Anterior cingulate cortex (tissue), 58 donors: ENCODE measurements around the gene SS18L1.
A peak's percentile ranks its signal among the peaks of the same experiment; 100 is the strongest.

Experiments used
- DNase-seq, 58 donors: peaks; one replicate each; lab custom pipeline; 2025; lab: John Stamatoyannopoulos, UW

Gene SS18L1

DNA sequence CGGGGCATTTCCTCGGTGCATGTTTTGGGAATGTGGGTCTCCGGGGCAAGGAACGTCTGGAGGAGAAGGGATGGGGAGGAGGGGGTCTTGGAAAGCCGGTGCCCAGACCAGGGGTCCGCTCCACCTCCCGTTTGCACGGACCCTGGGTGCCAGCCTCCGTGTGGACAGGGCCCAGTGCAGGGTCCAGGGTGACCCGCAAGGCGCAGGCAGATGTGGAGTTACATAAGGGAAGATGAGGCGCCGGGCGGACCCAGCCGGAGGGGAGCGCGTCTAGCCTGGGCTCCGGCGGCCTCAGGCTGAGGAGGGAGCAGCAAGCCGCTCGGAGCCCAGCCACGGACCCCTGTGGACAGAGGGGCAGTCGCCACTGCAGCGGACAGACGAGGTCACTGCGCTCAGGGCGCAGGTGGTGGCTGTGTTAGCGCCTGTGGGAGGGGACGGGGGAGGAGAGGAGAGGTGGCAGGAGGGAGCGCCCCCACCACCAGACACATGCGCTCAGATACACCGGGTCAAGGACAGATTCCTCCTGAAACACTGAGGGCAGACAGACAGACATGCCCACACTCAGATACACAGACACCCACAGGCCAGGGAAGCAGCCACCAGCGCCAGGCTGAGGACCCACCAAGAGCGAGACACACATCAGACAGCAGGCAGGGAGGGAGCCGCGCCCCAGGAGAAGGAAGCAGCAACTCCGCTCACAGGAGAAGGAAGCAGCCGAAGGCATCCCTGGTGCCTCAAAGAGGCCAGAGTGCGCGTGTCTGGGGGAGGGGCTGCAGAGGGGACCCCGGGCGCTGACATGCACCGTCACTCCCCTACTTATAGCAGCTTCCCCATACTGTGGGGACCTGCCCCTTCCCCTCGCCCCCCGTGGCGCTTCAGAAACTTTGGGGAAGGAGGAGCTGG is 77.3 kb downstream of the SS18L1 start:
- peak in 3 of 58 donors; percentile 8 to 44 (median 40) for DNase-seq

DNA sequence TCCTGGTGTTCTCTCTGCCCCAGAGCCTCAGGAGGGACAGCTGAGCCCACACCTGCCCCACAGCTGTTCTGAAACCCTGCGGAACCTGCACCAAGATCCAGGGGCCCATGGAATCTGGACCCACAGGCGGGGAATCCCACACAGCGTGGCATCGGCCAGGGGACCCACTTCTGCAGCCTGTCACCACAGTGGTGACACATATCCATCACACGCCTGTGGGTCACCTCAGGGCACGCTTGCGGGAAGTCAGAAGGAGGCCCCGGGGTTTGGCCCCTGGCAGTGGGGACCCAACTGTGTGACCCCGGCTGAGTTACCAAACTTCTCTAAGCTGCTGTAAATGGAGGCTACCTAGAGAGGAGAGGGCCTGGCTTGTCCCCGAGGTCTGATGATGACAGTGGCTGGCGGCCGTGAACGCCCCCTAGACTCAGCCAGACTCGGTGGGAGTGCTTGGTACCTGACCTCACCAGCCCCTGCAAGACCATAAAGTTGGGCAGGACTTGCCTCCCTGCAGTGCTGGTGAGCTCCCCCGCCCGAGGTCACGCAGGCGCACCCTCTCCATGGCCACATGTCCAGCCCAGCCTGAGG is 78.8 kb downstream of the SS18L1 start:
- no peak for DNase-seq

DNA sequence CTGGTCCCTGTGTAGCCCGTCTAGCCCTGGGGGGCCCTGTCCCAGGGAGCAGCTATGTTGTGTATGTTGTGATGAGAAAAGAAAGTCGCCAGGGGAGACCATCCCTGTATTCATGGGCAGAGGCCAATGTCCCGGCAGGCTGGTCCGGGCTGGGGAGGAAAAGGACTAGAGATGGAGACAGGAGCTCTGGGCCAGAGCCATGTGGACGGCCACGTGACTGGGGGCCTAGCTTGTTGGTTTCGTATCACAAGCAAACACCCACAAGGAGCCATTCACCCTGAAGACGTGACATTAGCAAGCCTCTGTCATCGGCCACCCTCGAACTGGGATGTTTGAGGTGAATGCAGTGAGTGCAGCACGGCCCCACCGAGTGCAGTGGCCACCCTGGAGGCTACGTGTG is 79.4 kb downstream of the SS18L1 start:
- no peak for DNase-seq

DNA sequence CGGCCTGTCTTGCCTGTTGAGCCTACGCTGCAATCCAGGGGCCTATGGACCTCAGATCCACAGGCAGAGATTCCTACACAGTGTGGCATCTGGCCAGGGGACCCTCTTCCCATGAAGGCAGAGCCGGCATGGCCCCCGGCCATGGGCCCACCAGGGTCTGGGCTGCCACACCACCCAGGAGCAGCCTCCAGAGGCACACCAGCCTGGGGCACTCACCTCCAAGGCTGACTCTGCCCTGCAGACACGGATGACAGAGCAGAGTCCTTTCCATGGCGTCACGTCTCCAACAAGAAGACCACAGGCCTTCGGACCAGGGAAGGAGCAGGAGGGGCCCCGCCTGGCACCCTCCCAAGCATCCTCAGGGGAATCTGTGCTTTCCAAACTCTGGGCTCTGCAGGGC is 80.0 kb downstream of the SS18L1 start:
- no peak for DNase-seq

DNA sequence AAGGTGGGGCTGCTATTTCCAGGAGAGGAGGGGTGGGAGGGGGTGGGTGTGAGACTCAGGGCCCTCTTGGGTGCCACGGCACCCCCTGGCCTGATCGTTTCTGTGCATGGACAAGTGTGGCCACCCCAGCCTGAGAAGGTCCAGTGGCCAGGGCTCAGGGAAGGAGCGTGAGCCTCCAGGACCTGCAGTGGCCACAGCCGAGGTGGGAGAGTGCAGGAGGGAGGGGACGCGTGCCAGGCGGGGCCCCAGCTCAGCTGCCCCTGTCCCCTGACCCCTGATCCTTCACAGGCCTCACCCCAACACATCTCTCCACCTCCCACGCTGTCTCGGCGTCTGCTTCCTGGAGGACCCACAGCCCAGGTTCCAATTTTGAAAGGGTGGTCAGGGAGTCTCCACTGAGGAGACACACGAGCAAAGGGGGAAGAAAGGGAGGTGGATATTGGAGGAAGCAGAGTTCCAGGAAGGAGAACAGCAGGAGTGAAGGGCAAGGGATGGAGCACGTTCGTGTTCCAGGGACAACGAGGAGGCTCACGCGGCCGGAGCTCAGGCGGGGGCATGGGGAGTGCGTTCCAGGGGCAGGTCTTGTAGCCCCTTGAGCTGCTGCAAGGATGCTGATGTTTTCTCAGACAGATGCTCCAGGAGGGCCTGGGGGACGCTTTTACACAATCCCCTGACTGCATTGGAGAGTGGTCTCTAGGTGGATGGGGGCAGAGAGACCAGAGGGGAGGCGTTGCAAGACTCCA is 80.7 kb downstream of the SS18L1 start:
- no peak for DNase-seq

DNA sequence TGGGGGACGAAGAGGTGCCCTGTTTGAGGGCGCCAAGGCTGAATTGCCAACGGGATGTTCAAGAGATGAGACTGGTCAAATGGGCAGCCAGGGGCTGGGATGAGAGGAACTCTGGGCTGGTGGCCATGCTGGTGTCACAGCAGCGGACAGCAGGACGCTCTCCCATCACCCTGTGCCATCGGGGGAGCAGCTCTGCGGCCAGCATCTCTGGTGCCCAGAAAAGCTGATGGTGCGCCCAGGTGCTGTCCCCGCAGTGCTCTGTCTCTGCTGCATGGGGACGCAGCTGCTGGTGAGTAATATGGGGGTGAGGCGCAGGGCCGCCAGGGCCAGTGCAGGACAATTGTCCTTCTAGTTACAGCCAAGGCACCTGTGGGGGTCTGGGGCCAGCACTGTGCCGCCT is 81.5 kb downstream of the SS18L1 start:
- DNase-seq = no peak

DNA sequence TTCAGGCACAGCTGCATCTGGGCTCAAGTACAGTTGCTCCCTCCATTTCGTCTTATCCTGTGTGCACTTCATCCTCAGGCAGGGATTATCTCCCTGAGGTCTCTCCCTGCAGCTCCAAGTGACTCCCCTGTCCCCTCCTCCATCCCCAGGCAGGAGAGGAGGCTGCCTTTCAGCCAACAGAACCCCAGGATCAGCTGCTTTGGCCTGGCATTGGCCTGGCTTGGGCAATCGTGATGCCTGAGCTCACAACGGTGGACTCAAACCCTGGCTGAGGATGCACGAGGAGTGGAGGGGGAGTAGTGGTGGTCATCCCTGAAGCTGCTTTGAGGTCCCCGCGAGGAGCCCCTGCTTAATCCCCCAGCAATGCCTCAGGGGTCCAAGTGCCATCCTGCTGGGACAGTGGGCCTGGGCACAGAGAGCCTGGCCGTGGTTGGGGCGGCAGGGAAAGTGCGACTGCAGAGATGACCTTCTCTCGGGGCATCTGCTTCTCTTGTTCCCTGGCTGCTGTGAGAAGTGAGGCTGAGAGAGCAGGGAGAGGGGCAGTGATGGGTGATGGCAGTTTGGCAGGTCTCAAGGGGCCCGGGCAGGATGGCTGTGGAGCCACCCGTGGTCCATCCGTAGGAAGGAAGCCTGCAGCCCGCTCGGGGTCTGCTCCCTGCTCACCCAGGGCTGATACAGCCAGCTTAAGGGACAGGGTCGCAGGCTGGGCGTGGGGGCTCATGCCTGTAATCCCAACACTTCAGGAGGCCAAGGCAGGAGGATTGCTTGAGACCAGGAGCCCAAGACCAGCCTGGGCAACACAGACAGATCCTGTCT is 82.5 kb downstream of the SS18L1 start:
- no peak for DNase-seq

DNA sequence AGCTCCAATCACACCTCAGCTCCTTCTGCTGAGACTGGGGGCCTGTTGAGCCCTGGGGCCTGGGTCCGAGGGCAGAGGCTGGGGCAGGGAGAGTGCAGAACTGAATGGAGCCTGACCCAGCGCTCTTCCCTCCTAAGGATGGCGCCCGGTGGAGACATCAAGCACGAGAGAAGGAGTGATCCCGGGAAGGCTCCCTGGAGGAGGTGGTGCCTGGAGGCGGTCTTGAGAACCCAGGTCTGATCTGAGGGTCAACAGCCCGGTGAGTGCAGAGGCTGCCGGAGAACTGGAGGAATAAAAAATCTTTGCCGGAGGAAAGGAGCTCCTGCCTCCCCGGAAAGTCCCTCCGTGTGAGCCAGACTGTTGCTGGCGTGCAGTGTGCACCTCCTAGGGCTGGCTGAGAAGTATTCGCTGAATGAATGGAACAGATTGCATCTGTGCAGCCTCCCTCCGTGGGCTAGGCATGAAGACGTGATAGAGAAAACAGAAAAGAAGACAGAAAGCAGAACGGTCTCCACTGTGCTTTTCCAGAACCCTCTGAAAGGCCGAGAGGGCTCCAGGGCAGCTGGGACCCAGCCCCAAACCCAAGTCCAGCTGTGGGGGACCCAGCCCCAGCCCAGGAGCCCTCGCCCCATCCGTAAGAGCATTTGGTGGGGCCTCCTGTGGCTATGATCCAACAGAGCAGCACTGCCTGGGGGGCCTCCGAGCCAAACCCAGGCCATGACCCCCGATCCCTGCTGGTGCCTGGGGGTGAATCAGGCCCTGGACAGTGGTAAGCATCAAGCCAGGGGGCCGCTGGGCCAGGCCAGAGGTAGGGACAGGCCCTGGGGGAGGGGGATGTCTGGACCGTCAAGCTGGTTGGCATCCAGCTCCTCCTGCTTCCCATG is 83.4 kb downstream of the SS18L1 start:
- DNase-seq = peak in 14 of 58 donors; percentile 9 to 58 (median 28)

DNA sequence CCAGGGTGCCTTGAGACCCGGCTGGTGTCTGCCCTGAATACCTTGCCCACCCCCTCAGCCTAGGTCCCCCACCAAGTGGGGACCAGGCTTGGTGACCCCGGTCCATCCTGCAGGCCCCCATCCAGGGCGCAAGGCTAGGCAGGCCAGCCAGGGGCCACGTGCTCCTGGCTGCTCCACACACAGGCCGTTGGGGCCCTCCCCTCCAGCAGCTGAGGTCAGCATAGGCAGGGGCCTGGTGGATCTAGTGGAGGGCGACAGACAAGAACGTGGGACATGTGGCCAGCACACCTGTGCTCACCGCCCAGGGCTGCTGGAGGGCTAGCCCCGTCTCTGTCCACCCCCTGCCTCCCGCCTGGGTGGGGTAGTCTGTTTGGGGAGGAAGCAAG is 84.0 kb downstream of the SS18L1 start:
- DNase-seq = no peak

DNA sequence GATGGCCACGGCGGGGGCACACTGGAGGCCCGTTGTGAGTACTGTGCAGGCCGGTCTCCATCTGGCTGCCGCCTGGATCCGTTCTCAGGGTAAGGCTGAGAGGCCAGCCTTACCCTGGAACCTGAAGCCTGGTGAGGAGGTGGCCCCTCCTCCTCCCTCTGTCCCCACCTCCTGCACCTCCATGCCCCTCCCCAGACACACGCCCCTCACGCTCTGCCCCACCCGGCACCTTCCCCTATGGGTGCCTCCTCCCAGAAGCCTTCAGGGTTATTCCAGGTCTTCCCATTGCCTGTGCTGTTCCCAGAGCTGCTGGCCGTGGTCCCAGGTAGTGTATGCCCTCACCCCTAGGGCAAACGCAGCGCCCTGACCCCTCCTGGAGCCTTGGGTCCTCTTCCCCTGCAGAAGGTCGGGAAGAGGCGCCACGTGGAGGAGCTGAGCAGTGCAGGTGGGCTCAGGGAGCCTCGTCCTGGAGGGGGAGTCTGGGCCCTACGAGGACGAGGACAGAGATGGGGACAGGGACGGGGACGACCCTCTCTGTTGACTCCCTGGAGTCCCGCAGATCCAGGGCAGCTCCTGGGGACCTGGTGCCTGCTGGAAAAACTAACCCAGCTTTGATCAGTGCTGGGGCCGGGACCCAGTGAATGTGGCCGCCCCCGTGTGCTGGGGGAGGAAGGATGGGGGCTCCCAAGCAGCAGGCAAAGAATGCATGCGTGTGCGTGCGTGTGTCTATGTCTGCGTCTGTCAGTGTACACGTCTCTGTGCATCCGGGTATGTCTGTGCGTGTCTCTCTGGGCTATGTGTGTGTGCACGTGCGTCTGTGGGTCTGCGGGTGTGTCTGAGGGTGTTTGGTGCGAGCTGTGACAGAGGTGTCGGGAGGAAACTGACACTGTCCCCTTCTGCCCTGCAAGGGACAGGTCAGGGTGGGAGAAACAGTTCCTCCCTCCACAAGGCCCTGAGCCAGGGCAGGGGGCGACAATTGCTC is 84.7 kb downstream of the SS18L1 start:
- no peak for DNase-seq

DNA sequence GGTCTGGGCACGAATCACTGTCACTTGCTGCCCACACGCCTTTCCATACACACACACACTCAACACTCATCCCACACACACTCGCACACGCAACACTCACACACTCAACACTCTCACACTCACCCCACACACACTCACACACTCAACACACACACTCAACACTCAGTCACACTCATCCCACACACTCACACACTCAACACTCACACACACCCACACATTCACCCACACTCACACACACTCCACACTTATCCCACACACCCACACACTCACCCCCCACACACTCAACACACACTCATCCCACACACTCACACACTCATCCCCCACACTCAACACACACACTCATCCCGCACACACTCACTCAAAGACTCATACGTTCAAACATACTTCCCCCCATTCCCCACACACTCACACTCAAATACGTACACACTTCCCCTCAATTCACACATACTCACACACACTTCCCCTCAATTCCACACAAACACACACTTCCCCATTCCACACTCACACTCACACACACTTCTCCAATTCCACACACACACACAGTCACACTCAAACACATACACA is 85.5 kb downstream of the SS18L1 start:
- no peak for DNase-seq

DNA sequence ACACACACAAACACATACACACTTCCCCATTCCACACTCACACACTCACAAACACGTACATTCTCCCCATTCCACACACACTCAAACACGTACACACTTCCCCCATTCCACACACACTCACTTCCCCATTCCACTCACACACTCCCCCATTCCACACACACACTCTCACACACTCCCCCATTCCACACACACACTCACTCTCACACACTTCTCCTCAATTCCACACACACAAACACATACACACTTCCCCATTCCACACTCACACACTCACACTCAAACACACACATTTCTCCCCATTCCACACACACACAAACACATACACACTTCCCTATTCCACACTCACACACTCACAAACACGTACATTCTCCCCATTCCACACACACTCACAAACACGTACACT is 86.1 kb downstream of the SS18L1 start:
- DNase-seq = no peak

DNA sequence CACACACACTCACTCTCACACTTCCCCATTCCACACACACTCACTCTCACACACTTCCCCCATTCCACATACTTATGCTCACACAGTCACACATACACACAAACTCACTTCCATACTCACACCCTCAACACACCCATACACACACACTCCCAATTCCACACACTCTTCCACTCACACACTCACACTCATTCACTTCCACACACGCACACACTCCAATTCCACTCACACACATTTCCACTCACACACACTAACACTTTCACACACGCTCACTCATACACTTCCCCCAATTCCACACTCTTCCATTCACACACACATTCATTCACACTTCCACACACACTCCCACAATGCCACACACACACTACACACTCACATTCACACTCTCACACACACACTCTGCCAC is 86.7 kb downstream of the SS18L1 start:
- DNase-seq = no peak

DNA sequence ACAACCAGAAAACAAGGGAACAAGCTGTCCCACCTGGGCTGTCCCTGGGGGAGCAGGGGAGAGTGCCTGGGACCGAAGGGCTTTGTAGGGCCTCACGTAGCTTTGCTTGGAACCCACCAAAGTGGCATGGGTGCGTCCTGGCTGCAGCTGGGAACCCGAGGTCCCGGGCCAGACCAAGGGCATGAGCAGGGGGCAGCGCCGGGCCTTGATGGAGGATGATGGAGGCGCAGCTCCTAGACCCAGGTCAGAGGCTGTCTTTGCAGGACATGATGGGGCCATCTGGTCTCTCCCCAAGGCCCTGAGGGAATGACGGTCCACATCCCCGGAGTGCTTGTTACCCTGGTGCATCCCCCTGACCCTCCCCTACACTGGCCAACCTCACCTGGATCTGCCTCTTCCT is 87.1 kb downstream of the SS18L1 start:
- DNase-seq = no peak

DNA sequence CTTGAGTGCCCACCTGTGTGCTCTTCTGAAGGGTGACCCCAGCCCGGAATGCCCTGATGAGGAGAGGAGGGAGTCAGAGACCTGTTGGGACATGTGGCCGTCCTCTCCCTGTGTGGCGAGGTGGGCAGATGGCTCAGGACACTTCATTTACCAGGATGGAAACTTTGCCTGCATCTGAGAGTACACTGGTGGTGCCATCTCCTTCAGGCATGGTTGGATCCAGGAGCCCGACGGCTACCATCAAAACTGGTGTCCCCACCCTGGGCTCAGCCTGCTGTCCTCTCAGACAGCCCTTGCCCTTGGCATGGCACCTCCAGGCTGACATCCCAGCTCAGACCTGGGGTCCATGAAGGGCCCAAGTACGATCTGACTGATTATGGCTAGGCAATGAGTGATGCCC is 87.7 kb downstream of the SS18L1 start:
- DNase-seq = no peak
